ENCODE measurements around the gene TRAF3IP3. TPM values are rescaled to one million over a fixed set of nuclear protein-coding genes. Genes with fewer than 3 reads are reported as not detected.
"Not testable (repeated sequence)": the region's sequence is repeated elsewhere in the genome, so short reads cannot be mapped to it uniquely, and the experiment has no call there.

TRAF3IP3 gene
- total RNA-seq, 6 donors from 2014 or later: 6.4 to 58.7 (median 10.8) TPM

- 91 to 95% methylated on average over 4 to 10 of the region's 10 CpGs for WGBS, 2 donors
- Histone ChIP-seq H3K4me1 (peaks cover 0 to 13% (median 3%) of the 10 kb centered on the region in 4 donors), H3K36me3 (peaks cover 0 to 15% (median 4%) of the 10 kb centered on the region in 4 donors), H3K9me3 (no peaks in the 10 kb centered on the region), H3K4me3 (no peak overlapping the region), H3K27ac (no peak overlapping the region), H3K27me3 (no peaks in the 10 kb centered on the region)
- no peak for TF ChIP-seq CTCF (IDR thresholded peaks at IDR 0.05)
- no peak for TF ChIP-seq POLR2AphosphoS5 (IDR thresholded peaks at IDR 0.05)
- no peak for TF ChIP-seq EP300 (IDR thresholded peaks at IDR 0.05)
- TF ChIP-seq POLR2A (IDR thresholded peaks at IDR 0.05): no peak
- no peak for DNase-seq
- ATAC-seq (ENCODE audit: low FRiP score in 2 of 2): no peak
Observed at GRCh38 chr1:209790286-209791193, 34.7 kb downstream of the TRAF3IP3 start.

- Histone ChIP-seq H3K4me3 (no peak overlapping the region), H3K9me3 (no peaks in the 10 kb centered on the region), H3K4me1 (peaks cover 0 to 13% (median 3%) of the 10 kb centered on the region in 4 donors), H3K27me3 (no peaks in the 10 kb centered on the region), H3K27ac (no peak overlapping the region), H3K36me3 (peaks cover 0 to 15% (median 4%) of the 10 kb centered on the region in 4 donors)
- ATAC-seq (ENCODE audit: low FRiP score in 2 of 2): no peak
- DNase-seq: no peak
- no peak for TF ChIP-seq POLR2AphosphoS5 (IDR thresholded peaks at IDR 0.05)
- TF ChIP-seq CTCF (IDR thresholded peaks at IDR 0.05): no peak
- TF ChIP-seq EP300 (IDR thresholded peaks at IDR 0.05): no peak
- TF ChIP-seq POLR2A (IDR thresholded peaks at IDR 0.05): no peak
- WGBS, 2 donors: 67 to 77% methylated on average over 1 of the region's 1 CpG
Observed at GRCh38 chr1:209791920-209792319, 36.1 kb downstream of the TRAF3IP3 start.

GRCh38 chr1:209793711-209794110 is 37.9 kb downstream of the TRAF3IP3 start:
- H3K4me3 ChIP-seq; ATAC-seq (ENCODE audit: low FRiP score in 2 of 2); H3K9me3 ChIP-seq; H3K27ac ChIP-seq; DNase-seq; H3K4me1 ChIP-seq; H3K27me3 ChIP-seq: not testable (repeated sequence)
- peaks cover 0 to 15% (median 4%) of the 10 kb centered on the region in 4 donors for H3K36me3 ChIP-seq
- 88 to 89% methylated on average over 3 of the region's 3 CpGs for WGBS, 2 donors

- H3K27ac ChIP-seq: no peak overlapping the region
- H3K4me1 ChIP-seq: no peaks in the 10 kb centered on the region
- H3K36me3 ChIP-seq: peaks cover 0 to 5% (median 2%) of the 10 kb centered on the region in 4 donors
- no peak overlapping the region for H3K4me3 ChIP-seq
- no peak for ATAC-seq (ENCODE audit: low FRiP score in 2 of 2)
- TF ChIP-seq EP300 (IDR thresholded peaks at IDR 0.05) (no peak), POLR2AphosphoS5 (IDR thresholded peaks at IDR 0.05) (no peak), CTCF (IDR thresholded peaks at IDR 0.05) (no peak), POLR2A (IDR thresholded peaks at IDR 0.05) (no peak)
- 81 to 87% methylated on average over 9 of the region's 9 CpGs for WGBS, 2 donors
- no peaks in the 10 kb centered on the region for H3K27me3 ChIP-seq
- H3K9me3 ChIP-seq: no peaks in the 10 kb centered on the region
- DNase-seq: no peak
Observed at GRCh38 chr1:209797978-209798639, 42.3 kb downstream of the TRAF3IP3 start.

Data from upper lobe of left lung (tissue), 6 donors.